Germinal center (tissue), 1 donor: ENCODE data around the gene ADGRG6.
"Not testable (repeated sequence)": the region's sequence is repeated elsewhere in the genome, so short reads cannot be mapped to it uniquely, and the experiment has no call there.

Experiments
- DNase-seq: peaks from one replicate; pipeline ENCODE4 v3.0.0; 2012; ENCODE audit warnings: mixed read lengths, low spot score

The ADGRG6 gene

DNA sequence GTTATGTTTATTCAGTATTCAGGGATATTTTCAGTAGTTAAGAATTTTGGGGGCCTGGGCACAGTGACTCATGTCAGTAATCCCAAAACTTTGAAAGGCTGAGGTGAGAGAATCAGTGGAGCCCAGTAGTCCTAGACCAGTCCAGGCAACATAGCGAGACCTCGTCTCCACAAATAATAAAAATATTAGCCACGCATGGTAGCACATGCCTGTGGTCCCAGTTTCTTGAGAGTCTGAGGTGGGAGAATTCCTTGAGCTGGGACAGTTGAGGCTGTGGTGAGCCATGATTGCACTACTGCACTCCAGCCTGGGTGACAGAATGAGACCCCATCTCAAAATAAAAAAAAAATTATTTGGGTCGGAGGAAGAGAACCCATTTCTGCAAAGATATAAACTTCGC lies 20.3 kb downstream of the ADGRG6 start:
- DNase-seq: no peak

DNA sequence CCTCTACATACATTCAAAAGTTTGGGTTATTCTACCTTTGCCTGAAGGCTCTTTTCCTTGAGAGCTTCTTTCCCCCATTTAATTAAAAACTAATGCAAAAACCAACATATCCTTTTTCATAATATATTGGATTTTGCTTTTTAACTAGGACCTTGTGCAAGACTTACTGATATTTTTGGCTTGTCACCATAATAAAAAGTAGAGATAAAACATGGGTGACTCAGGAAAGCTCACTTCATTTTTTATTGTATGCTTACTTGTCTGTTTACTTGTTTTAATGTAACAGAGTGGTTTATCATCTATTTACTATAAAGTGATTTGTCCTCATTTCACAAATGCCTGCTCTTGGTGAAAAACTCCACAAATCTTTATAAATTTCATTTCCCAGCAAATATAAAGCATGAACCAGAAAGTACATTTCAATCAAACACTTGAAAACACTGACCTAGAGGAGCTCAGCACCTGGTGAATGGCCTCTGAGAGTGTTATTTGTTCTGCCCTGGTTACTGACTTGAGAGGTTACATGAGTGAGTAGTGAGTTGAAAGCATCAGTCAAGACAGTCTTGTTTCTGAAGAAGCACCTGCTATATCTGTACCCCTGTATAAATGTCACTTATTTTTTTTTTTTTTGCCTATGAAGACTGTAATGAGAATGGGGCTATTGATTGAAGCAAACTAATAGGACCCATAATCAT lies 20.8 kb downstream of the ADGRG6 start:
- DNase-seq: no peak

DNA sequence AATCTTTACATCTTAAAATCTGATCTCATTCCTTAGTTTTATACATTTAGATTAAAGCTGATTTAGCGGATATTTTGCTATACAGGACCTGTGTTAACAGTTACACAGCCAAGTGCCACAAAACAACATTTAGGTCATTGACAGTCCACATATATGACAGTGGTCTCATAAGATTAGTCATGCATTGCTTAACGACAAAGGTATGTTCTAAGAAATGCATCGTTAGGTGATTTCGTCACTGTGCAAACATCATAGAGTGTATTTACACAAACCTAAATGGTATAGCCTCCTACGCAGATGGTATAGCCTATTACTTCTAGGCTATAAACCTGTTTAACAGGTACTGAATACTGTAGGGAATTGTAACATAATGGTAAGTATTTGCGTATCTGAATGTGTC lies 21.6 kb downstream of the ADGRG6 start:
- no peak for DNase-seq

DNA sequence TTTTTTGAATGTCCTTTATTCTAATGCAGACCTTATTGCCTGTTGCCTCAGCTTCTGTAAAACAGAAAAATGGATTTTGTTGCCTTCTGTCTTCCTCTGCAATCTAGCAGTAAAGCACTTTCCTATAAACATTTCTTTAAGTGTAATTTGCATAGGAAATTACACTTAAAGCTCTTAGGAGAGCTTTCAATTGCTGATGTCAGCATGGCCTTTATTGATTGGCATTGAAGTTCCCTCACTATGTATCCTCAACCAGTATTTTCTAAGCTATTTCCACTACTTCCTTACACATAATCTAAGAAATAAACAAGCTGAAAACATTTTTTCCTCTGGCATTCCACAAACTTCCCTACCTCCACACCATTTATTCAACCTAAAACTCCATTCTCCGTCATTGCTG lies 22.3 kb downstream of the ADGRG6 start:
- DNase-seq: no peak

DNA sequence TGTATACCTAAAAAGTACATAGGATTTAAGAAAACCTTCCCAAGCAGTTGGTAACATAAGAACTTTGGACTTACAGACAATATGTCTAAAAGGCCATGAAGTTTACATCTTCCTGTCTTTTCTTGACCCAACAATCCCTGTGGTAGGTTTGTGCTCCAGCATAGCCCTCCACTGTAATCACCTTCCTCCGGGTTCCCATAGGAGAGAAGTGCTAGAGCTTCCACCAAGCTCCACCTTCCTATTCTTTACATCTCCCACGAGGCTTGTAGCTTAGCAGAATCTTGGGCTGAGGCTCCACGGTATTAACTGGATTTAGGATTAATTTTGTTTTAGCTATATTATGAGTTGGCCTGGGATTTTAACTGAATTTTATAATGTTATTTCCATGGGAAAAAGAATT lies 23.3 kb downstream of the ADGRG6 start:
- DNase-seq: no peak

DNA sequence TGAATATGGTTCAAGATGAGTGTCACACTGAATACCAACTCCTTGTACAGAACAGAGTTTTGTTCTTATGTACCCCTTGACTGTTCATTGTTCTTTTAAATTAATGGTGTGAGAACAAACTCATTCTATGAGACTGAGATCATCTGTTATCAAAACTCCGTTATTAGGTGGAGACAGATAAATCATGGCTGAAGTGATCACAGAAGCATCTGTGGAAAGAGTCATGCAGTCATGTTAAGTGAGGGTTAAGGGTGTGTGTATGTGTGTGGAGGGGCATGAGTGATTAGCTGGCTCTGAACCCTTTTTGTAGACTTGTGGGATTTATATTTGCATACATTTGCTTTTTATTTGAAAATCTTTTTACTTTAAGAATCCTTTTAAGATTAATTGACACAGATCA lies 24.7 kb downstream of the ADGRG6 start:
- DNase-seq: no peak

DNA sequence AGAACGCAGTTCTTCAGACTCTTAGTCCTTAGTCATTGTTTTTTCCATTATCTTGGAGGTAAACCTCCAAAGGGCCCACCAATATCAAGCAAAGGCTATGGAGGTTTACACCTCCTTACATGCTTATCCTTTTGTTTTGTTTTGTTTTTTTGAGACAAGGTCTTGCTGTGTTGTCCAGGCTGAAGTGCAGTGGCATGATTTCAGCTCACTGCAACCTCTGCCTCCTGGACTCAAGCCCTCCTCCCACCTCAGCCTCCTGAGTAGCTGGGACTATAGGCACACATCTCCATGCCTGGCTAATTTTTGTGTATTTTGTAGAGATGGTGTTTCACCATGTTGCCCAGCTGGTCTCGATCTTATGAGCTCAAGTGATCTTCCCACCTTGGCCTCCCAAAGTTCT lies 26.3 kb downstream of the ADGRG6 start:
- DNase-seq: no peak

DNA sequence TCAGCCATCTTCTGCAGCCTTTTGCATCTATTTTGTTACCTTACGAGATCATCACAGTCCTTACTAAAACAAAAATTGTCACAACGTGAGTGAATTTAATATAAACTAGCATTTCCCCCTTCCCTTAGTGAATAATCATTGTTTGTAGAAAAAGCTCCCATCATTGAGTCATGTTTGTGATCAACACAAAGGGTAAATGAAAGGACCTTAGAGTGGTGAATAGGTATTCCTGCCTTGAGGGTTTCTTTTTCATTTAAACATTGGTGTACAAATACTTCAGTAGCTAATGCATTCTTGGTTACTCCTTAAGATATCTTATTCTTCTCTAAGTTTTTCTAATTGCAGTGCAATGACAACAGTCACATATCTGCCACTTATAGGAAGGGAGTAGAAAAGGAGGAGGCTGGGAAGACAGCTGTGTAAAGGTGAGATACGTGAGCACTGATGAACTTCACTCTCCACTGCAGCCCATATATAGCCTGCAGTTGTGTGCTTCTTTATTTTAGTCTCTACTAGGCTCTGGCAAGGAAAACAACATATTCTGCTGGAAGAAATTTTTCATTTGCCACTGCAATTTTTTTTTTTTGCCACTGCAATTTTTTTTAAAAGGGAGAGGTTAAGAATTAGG lies 27.8 kb downstream of the ADGRG6 start:
- no peak for DNase-seq

DNA sequence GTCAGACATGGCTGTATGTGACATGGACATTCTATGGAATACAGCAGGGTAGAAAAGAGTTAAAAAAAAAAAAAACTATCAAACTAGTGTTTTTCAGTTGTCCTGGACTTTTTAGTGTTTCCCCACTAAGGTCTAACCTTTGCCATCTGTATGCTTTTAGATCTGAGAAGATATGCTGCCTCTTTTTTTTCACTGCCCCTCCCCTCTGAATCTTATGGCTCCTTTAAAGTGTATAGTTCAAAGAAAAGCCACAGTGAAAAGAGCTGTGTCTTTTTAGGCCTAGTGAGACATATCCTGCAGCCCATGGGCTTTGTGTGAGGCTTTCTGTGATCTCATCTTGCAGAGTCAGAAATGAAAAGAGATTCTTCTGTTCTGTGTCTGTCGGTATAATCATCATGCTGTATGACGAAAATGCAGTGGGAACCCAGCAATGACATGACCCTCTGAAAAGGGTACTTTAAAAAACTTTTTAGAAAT lies 29.3 kb downstream of the ADGRG6 start:
- DNase-seq: no peak

DNA sequence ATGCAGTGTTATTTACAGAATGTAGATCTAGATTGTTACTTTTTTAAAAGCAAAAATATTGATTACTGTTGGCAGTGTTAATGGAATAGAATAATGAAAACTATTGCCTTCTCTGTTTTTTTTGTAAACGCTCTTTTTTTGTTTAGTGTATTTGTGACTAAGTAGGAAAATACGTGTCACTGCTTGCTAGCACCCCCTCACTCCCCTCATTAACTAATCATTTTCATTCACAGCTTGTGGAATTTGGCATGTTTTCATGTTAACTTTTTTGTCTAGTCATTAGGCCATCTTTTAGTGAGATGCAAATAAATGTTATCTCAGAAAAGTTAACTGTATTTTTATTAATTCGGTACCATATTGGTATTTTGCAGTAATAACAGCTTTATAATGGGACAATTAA lies 29.8 kb downstream of the ADGRG6 start:
- DNase-seq: no peak

DNA sequence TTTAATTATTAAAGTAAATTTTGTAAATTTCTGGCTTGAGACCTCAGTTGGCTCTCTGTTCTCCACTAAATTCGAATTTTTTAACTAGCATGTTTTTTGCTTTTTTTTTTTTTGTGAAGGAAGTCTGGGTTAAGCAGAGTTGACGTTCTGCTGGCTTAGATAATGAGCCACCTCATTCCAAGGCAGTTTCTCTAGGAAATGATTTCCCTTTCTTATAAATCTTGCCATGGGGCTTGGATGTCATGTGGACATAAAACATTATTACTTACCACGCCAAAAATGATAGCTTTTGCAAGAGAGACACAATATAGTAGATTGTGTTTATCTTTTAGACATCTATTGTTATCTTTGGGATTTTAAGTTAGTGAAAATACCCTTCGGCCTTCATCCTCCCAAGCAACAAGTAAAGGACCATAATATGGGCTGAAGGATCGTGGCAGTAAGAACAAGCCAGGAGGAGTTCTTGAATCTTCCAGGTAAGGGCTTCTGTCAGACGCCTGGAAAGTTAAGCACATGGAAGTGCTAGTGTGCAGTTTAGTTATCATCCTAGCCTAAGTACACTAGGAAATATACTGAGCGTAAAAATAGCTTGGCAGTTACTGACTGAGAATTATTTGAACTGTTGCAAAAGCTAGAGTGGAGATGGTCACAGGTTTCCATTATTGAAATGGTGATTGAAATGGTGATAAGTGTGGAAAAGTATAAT lies 30.7 kb downstream of the ADGRG6 start:
- no peak for DNase-seq

DNA sequence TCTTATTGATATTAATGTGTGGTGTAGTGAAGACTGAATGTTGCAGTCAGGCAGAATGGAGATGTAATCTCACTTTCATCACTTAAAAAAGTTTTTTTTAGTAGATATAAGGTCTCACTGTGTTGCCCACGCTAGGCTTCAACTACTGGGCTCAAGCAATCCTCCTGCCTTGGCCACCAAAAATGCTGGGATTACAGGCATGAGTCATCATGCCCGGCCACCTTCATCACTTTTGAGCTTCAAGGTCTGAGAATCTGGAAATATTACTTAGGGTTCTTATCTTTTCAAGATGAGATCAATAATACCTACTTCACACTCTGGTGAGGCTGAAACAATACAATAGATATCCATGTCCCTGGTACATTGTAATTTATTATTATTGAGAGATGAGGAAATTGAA lies 31.6 kb downstream of the ADGRG6 start:
- no peak for DNase-seq

DNA sequence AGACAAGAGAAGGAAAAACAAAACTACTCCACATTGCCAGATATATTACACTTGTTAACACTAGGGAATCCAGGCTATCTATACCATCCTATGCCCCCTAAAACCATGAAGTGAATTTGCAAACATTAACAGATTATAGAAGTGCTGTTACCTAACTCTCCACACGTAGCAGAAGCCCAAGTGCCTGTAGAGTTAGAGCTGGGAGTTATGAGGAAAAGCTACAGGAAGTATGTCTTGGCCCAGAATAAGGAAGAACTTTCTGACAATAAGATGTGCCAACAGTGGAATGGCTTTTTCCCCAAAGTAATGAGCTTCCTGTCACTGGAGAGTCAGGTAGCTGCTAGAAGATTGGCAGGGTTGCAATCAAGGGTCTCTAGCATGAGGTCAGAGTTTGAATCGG lies 32.5 kb downstream of the ADGRG6 start:
- DNase-seq: no peak

DNA sequence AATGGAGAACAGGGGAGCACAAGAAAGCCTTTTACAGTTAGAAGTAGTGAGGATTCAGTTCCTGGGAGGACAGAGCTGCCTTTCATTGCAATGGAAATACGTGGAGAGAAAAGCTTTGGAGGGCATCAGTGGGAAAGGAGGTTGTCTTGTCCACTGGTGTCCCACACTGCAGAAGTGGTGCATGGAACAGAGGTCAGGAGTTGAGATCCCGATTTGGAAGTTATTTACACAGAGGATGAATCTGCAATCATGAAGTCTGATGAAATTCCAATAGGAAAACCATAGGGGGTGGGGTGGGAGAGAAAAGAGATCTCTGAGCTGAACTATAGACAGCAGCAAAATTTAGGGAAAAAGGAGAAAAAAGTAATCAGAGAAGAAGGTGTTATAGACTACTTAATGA lies 33.6 kb downstream of the ADGRG6 start:
- DNase-seq: no peak

DNA sequence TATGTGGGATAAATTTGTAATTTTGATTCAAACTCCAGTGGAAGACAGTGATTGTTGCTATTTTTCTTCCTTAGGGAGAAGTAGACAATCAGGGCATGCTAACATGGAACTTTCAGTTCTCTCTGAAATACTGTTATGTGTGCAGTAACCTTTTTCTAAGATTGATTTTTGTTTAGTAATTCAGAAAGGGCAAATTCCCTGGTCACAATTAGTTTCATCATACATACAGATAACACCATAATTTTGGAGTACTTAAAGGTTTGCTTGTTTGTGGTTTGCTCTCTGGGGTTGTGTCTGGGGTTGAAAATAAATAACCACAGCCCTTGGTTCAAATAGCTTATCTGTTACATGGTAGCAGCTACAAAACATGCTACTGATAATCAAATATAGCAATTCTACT lies 34.4 kb downstream of the ADGRG6 start:
- DNase-seq: no peak

DNA sequence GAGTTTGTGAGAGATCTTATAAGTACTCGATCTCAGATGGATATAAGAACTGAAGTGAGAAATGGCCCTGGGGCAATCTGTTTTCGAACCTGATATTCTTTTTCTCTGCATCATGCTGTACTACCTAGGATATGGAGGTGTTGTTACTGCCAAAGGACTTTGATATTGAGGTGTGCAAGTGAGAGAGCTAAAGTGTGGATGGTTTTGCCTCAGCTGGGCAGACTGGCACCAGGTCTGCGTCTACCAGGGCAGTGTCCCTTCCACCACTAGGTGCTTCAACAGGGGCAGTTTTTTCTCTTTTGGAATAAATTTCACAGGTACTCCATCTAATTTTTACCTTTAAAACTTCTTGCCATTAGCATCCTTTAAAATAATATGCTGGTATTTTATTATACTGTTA lies 35.0 kb downstream of the ADGRG6 start:
- DNase-seq: no peak

DNA sequence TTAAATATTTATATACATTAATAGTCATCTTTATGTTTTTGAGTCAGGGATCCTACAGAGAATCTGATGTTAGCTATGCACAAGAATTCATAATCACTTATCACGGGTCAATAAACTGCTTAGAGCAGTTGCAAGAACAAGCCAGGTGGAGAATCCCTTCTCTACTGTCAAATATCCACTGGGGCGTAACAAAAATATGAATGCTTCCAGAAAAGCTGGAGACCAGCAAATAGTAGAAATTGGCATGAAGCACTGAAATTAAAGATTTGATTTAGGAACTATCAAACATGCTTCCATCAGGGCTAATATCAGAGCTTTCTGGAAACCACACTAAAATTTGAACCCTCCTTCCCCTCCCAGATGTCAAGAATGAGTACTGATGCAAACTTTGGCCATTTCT lies 37.3 kb downstream of the ADGRG6 start:
- no peak for DNase-seq

DNA sequence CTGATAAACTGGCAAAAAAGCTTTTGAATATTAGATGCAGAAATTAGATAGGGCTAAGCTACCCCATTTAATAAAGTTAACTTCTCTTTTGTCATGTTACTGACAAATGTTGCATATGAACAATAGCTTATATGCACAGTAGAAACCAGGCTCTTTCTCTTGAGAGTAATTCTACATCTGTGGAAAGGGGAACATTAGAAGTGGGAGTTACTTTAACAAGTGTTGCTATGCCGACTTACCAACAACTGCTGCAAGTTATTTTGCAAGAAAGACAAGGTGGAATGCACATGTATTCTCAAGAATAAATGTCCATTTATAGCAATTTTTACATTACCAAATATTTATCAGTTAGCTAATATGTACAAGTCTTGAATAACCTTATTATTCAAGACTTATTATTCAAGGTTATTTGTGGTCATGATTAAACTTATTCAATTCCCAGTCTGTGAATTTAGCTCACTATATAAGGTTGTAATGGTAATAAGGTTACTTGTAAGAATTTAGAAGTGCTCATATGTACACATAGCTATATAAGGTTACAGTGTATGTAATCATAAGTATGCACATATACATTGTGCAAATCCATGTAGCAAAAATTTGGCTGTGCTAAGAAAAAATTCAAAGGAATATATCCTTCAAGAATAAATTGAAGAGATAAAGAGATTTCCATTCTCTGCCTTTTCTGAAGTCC lies 38.3 kb downstream of the ADGRG6 start:
- no peak for DNase-seq

DNA sequence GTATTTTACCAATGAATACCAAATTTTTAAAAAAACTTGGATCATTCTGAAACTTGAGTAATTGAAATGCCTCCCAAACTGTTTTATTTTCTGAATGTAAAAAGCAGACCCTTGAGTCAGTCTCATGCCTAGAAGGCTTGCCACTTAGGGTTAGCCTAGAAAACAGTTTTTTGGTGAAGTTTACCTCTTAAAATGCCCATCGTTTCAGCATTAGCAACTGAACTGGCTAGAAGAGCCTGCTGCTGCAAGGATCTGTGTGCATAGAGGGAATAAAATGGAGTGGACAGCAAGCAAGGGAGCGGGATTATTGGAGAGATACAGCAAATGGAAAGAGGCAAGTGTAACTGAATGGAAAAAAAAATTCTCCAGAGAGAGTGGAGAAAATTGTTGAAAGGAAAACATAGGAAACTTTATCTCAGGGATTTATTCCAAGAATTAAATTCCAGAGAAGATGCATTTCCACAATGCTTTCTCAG lies 40.1 kb downstream of the ADGRG6 start:
- DNase-seq: no peak

DNA sequence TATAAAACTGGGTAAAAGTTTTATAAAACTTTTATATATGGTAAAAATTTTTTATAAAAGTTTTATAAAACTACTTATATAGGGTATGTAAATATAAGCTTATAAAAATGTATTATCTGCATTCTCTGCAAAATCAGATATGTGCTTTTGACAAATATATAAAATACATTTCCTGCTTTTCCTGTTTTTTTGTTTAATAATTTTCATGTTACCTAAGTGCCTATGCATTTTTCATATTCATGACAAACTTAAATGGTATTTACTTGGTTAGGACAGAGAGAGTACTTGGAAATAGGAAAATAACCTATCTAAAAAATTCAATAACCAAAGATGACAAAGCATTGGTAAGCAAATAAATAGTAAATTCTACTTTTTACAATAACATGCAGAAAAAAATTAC lies 41.2 kb downstream of the ADGRG6 start:
- DNase-seq: no peak

DNA sequence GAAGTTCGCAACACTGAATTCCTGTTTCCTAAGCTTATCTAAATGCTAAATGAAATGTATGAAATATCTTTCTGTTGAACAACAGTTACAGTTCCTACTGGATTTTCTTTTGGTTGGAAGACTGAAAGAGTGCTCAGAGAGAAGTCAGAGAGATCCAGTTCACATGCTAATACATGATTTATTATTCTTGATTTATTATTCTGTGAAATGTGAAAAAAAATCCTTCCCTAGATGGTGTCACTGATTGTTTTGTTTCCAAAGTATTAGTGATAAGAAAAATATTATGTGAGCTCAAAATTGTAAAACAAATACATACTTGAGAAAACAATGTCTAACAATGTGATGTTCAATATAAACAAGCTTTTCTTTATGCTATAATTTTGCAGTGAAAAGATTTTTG lies 42.1 kb downstream of the ADGRG6 start:
- DNase-seq: no peak

DNA sequence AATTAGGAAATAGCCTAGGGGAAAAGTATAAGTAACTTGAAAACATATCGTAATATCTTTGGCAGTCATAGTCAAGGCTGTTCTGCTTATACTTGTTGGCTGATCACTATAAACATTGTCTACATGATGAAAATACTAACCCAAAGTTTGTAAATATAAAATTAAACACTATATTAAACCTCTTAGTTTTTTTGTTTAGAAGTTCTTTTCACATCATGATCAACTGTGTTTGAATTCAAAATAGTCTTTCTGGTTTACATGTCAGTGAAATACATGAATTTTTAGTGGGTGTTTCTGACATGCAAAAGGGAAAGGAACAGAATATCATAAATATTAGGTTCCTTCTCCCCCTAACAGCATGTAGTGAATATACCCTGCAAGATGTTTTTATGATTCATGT lies 43.5 kb downstream of the ADGRG6 start:
- DNase-seq: no peak

DNA sequence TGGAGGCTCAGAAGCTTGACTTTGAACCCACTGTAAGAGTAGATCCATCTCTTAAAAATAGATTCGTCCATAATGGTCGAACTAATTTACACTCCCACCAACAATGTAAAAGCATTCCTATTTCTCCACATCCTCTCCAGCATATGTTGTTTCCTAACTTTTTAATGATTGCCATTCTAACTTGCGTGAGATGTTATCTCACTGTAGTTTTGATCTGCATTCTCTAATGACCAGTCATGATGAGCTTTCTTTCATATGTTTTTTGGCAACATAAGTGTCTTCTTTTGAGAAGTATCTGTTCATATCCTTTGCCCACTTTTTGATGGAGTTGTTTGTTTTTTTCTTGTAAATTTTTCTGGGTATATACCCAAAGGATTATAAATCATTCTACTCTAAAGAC lies 44.4 kb downstream of the ADGRG6 start:
- not testable (repeated sequence) for DNase-seq
